ENCODE results near the gene UNCX.

- TF ChIP-seq GATA2 (IDR thresholded peaks at IDR 0.05; ENCODE audit: low read depth, low read length) (no peak), GATA3 (IDR thresholded peaks at IDR 0.05; ENCODE audit: low read depth, low read length) (no peak)
Observed at GRCh38 chr7:1281068-1281467, 48.4 kb downstream of the UNCX start.
